Measurements from ENCODE around the gene DPP6. TPM values are rescaled to one million over a fixed set of nuclear protein-coding genes. Genes with fewer than 3 reads are reported as not detected.

Gene DPP6
- total and polyA plus RNA-seq, 9 donors, result 0.22 to 3.9 (median 1.3) TPM; not detected in 1

- H3K27ac ChIP-seq, result no peak overlapping the region
- no peaks in the 10 kb centered on the region for H3K27me3 ChIP-seq
- TF ChIP-seq CTCF (IDR thresholded peaks at IDR 0.05), result no peak
- no peak for TF ChIP-seq POLR2A (IDR thresholded peaks at IDR 0.05)
- no peak for TF ChIP-seq EP300 (IDR thresholded peaks at IDR 0.05)
- H3K4me3 ChIP-seq, result no peak overlapping the region
- no peaks in the 10 kb centered on the region for H3K36me3 ChIP-seq
- DNase-seq, result no peak
- intact Hi-C loops (cut with DNase I), result no loop called here
- no peaks in the 10 kb centered on the region for H3K9me3 ChIP-seq
- 66 to 74% (median 71%) methylated on average over 13 of the region's 13 CpGs for WGBS, 3 donors
- no peaks in the 10 kb centered on the region for H3K4me1 ChIP-seq (ENCODE audit: insufficient read depth)
Measured at GRCh38 chr7:154777489-154777888, 725.3 kb downstream of the DPP6 start.

- intact Hi-C loops (cut with DNase I), result no loop called here
- no peaks in the 10 kb centered on the region for H3K4me1 ChIP-seq (ENCODE audit: insufficient read depth)
- H3K27me3 ChIP-seq, result no peaks in the 10 kb centered on the region
- H3K27ac ChIP-seq, result no peak overlapping the region
- WGBS, 3 donors, result 74 to 88% (median 88%) methylated on average over 6 of the region's 6 CpGs
- H3K9me3 ChIP-seq, result no peaks in the 10 kb centered on the region
- TF ChIP-seq CTCF (IDR thresholded peaks at IDR 0.05), result no peak
- TF ChIP-seq EP300 (IDR thresholded peaks at IDR 0.05), result no peak
- TF ChIP-seq POLR2A (IDR thresholded peaks at IDR 0.05), result no peak
- no peaks in the 10 kb centered on the region for H3K36me3 ChIP-seq
- no peak overlapping the region for H3K4me3 ChIP-seq
- DNase-seq, result no peak
Measured at GRCh38 chr7:154777908-154778307, 725.7 kb downstream of the DPP6 start.

DNA sequence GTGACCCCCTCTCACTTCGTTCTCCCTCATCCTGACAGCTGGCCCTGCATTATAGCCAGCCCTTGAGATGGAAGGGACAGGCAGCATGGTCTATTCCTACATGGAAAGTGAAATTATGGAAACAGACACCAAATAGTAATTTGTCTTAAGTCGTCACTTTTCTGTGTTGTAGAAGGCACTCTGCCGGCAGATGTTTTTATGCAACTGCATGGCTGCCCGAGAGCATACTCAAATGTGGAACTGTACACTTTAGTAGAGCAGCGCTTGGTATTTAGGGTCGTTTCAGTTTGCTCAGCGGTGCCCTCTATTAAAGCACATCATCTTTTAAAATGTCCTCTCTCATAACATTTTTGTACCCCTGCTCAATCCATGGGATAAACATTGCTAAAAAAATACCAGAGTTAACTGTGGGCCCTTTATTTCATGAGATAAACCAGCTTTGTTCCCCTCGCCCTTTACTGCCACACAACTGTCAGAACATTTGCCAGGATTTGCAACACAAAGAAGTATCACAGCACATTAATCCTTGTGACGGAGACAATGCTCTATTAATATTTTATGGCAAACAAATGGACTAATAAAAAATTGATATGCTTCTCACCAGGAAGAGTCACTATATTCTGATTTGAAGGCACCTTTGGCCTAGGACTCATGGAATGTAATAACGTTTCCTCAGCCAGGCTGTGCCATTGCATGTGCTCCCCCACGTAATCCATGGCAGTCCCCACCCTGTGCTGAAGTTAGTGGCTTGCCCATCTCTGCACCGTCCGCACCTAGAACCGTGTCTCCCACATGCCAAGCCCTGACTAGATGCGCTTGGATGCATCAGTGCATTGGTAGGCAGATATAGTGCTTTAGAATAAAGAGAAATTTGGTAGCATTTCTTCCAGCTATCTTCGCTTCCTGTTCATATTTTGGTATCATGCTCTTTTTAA lies 729.4 kb downstream of the DPP6 start:
- H3K36me3 ChIP-seq, result no peaks in the 10 kb centered on the region
- WGBS, 3 donors, result 73 to 81% (median 80%) methylated on average over 16 of the region's 16 CpGs
- TF ChIP-seq EP300 (IDR thresholded peaks at IDR 0.05) (no peak), POLR2A (IDR thresholded peaks at IDR 0.05) (no peak), CTCF (IDR thresholded peaks at IDR 0.05) (no peak)

DNA sequence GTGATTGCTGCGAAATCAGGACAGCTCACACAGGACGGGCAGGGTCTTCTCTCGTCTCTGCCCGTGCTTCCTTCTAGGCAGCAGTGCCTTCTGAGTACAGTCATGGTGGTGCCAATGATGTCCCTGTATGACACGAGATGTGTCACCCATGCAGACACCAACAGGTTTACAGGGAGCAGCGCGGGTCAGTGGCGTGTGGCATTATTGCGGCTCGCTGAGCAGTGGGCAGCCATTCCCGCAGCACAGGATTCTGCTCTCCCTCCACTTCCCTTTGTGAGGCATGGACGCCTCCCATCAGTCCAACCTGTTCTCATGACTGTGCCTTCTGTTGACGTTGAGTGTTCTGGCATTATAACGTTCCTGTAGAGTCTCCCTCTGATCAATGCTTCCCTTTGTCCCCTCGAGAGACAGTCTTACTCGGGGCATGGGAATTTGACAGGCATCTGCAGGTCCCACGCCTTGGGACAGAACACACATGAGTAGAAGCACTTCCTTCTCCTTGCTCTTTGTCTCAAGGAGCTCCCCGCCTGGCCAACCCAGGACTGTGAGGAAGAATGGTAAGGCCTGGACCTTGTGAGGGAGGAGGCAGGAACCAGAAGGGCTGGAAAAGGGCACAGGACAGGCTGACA lies 731.2 kb downstream of the DPP6 start:
- no peak for DNase-seq
- intact Hi-C loops (cut with DNase I), result no loop called here
- WGBS, 3 donors, result 72 to 82% (median 74%) methylated on average over 18 of the region's 18 CpGs
- no peak overlapping the region for H3K4me3 ChIP-seq
- no peaks in the 10 kb centered on the region for H3K4me1 ChIP-seq (ENCODE audit: insufficient read depth)
- TF ChIP-seq CTCF (IDR thresholded peaks at IDR 0.05) (no peak), POLR2A (IDR thresholded peaks at IDR 0.05) (no peak), EP300 (IDR thresholded peaks at IDR 0.05) (no peak)
- no peak overlapping the region for H3K27ac ChIP-seq
- H3K27me3 ChIP-seq, result no peaks in the 10 kb centered on the region
- no peaks in the 10 kb centered on the region for H3K9me3 ChIP-seq
- H3K36me3 ChIP-seq, result no peaks in the 10 kb centered on the region

More for the DNA sequence above, 729.4 kb downstream of the DPP6 start:
- Histone ChIP-seq H3K4me1 (ENCODE audit: insufficient read depth) (no peaks in the 10 kb centered on the region), H3K9me3 (no peaks in the 10 kb centered on the region), H3K27ac (no peak overlapping the region), H3K4me3 (no peak overlapping the region), H3K27me3 (no peaks in the 10 kb centered on the region)
- intact Hi-C loops (cut with DNase I), result no loop called here
- no peak for DNase-seq

All from ovary (tissue), 9 donors.